HG03521 (cell line): Measurements from ENCODE around the gene TTC29.

Source experiments
- ATAC-seq: cut with Tn5 transposase; IDR thresholded peaks from one replicate; pipeline ENCODE4 v1.9.1; 2021; ENCODE audit warnings: mild to moderate bottlenecking, moderate library complexity; ENCODE audit not compliant: unreplicated experiment

The TTC29 gene

GRCh38 chr4:146945556-146946374, at the start of gene TTC29:
Gene TTC29 (minus strand): TSS chr4:146945864. CDS start chr4:146939895, 5,969 bp downstream.
- peak; percentile 100 for ATAC-seq

GRCh38 chr4:146981651-146982050, 36.0 kb upstream of the TTC29 start:
- no peak for ATAC-seq

GRCh38 chr4:146978641-146979040, 33.0 kb upstream of the TTC29 start:
- no peak for ATAC-seq

GRCh38 chr4:146976145-146976544, 30.5 kb upstream of the TTC29 start:
- ATAC-seq: no peak

- ATAC-seq: no peak
Observed at GRCh38 chr4:146975527-146975926, 29.9 kb upstream of the TTC29 start.

GRCh38 chr4:146975036-146975435, 29.4 kb upstream of the TTC29 start:
- ATAC-seq: no peak

- no peak for ATAC-seq
Observed at GRCh38 chr4:146972036-146972435, 26.4 kb upstream of the TTC29 start.

GRCh38 chr4:146969126-146969525, 23.5 kb upstream of the TTC29 start:
- no peak for ATAC-seq

GRCh38 chr4:146960634-146961033, 15.0 kb upstream of the TTC29 start:
- ATAC-seq: no peak

GRCh38 chr4:146959692-146960091, 14.0 kb upstream of the TTC29 start:
- ATAC-seq: no peak

- ATAC-seq: no peak
Observed at GRCh38 chr4:146957237-146957636, 11.6 kb upstream of the TTC29 start.

GRCh38 chr4:146952896-146953295, 7.2 kb upstream of the TTC29 start:
- no peak for ATAC-seq

- no peak for ATAC-seq
Observed at GRCh38 chr4:146949559-146949958, 3.9 kb upstream of the TTC29 start.

- ATAC-seq: no peak
Observed at GRCh38 chr4:146943691-146944375, 1.8 kb downstream of the TTC29 start.

GRCh38 chr4:146932116-146932515, 13.5 kb downstream of the TTC29 start:
- no peak for ATAC-seq

GRCh38 chr4:146930673-146931072, 15.0 kb downstream of the TTC29 start:
- no peak for ATAC-seq

- ATAC-seq: no peak
Observed at GRCh38 chr4:146927695-146928094, 18.0 kb downstream of the TTC29 start.

GRCh38 chr4:146916479-146917076, 29.1 kb downstream of the TTC29 start:
- no peak for ATAC-seq

GRCh38 chr4:146915132-146915531, 30.5 kb downstream of the TTC29 start:
- ATAC-seq: no peak

- no peak for ATAC-seq
Observed at GRCh38 chr4:146900295-146900694, 45.4 kb downstream of the TTC29 start.

- ATAC-seq: no peak
Observed at GRCh38 chr4:146890301-146890700, 55.4 kb downstream of the TTC29 start.

GRCh38 chr4:146883070-146883469, 62.6 kb downstream of the TTC29 start:
- ATAC-seq: no peak
